AG04450 (cell line): ENCODE measurements around the gene DNAH5. TPM values are rescaled to one million over a fixed set of nuclear protein-coding genes. Genes with fewer than 3 reads are reported as not detected.
"Not testable (repeated sequence)": the region's sequence is repeated elsewhere in the genome, so short reads cannot be mapped to it uniquely, and the experiment has no call there.

Experiments
- CTCF ChIA-PET: fragments of 300-600, 350-600 bp; formaldehyde crosslinking; extraction: SDS; loops from one replicate; lab custom pipeline; 2022; ENCODE audit warnings: antibody characterized with exemption, inconsistent platforms; lab: Charles Lee
- POLR2A ChIA-PET: fragments of 350-600 bp; formaldehyde crosslinking; extraction: SDS; loops from one replicate; lab custom pipeline; 2021; ENCODE audit warnings: antibody characterized with exemption, inconsistent platforms; lab: Yijun Ruan, JAX
- DNase-seq: peaks from one replicate; pipeline ENCODE4 v3.0.0-alpha.2; 2011; ENCODE audit warnings: low read depth, low spot score
- H3K27ac ChIP-seq: one replicate; pipeline ENCODE4 v1.5.1; 2012; ENCODE audit warnings: low read depth, low read length, control low read depth
- H3K27me3 ChIP-seq: one replicate; pipeline ENCODE4 v1.6.0; 2012; ENCODE audit warnings: low read length; ENCODE audit not compliant: control insufficient read depth, insufficient read depth
- H3K4me3 ChIP-seq: 2 replicates; pipeline ENCODE4 v1.5.1; 2011; ENCODE audit warnings: mild to moderate bottlenecking, low read depth, low read length, control low read depth
- H3K9me3 ChIP-seq: 2 replicates; pipeline ENCODE4 v1.5.1; 2012; ENCODE audit warnings: low read length; ENCODE audit not compliant: control insufficient read depth, insufficient read depth
- polyA plus RNA-seq: library from polyadenylated mRNA; depleted of rRNA; stranded (reverse); fragments of >200 nt; gene quantifications from 2 replicates; pipeline ENCODE4 v1.2.3, GENCODE V29; 2011
- TF ChIP-seq, protein P1 (sequence below): IDR thresholded peaks from 2 replicates; pipeline ENCODE4 v1.5.1; 2011; ENCODE audit warnings: low read depth, low read length, control low read depth, inconsistent platforms

Gene DNAH5
- polyA plus RNA-seq, 1 experiment, result 12.4 TPM

DNA sequence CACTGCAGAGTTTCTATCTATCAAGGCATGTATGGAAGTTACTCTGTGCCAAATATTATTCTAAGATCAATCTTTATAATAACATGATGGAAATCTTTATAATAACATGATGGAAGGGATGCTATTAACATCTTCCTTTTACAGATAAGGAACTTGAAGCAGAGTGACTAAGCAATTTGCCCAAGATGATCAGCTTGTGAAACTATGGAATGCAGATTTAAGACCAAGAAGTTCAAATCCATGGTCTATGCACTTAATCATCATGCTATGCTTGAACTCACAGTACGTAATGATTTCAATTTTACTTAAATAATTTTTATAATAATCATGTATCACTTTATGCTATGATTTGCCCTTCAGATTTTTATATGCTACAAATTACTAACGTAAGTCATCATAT, 123.1 kb downstream of the DNAH5 start:
- Histone ChIP-seq H3K9me3 (no peaks in the 10 kb centered on the region), H3K27me3 (no peaks in the 10 kb centered on the region), H3K27ac (no peak overlapping the region), H3K4me3 (no peak overlapping the region)
- TF ChIP-seq, protein P1, sequence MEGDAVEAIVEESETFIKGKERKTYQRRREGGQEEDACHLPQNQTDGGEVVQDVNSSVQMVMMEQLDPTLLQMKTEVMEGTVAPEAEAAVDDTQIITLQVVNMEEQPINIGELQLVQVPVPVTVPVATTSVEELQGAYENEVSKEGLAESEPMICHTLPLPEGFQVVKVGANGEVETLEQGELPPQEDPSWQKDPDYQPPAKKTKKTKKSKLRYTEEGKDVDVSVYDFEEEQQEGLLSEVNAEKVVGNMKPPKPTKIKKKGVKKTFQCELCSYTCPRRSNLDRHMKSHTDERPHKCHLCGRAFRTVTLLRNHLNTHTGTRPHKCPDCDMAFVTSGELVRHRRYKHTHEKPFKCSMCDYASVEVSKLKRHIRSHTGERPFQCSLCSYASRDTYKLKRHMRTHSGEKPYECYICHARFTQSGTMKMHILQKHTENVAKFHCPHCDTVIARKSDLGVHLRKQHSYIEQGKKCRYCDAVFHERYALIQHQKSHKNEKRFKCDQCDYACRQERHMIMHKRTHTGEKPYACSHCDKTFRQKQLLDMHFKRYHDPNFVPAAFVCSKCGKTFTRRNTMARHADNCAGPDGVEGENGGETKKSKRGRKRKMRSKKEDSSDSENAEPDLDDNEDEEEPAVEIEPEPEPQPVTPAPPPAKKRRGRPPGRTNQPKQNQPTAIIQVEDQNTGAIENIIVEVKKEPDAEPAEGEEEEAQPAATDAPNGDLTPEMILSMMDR, result no peak
- ChIA-PET POLR2A (no interaction called here), CTCF (no interaction called here)
- no peak for DNase-seq

DNA sequence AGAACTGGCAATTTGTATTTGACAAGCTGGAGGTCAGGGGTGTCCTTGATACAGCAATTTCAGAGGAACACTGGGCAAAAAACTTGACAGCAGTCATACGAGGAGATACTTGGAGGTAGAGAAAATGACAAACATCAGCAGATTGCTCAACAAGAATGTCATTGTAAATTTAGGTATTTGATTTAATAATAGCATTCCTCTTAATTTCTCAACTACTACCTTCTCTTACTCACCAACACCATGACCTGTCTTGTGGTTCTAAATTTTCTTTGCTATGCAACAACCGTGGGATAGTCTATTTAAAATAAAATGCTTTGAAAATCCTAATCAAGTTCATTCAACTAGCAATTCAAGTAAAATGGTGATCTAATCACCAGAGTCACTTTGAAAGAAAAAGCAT, 128.4 kb downstream of the DNAH5 start:
- Histone ChIP-seq H3K27me3 (no peaks in the 10 kb centered on the region), H3K4me3 (no peak overlapping the region), H3K9me3 (no peaks in the 10 kb centered on the region), H3K27ac (no peak overlapping the region)
- CTCF ChIA-PET, result no interaction called here
- TF ChIP-seq, protein P1, result no peak
- no peak for DNase-seq
- POLR2A ChIA-PET, result no interaction called here

DNA sequence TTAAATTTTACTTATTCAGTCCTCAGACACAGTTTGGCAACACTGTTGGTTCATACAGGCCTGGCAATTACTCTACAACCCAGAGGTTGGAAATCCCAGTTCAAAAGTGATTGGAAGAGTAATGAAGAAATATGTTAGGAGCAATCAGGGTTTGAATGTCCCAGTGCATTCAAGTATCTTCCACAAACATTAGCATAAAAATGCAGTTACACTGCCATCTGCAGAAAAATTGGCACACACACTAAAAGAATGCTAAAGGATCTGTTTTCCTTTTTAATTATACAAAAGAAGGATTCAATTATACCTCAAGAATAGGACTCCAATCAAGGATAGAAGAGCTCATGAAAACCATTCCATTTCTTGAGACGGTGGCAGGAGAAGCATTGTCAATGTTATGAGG, 130.2 kb downstream of the DNAH5 start:
- TF ChIP-seq, protein P1, result peak; percentile 34
- CTCF ChIA-PET, result interaction anchor here (1.5 kb wide), 1 partner anchor 336 kb away, joined by 4 read pairs; no protein-coding TSS in a partner anchor
- POLR2A ChIA-PET, result no interaction called here
- Histone ChIP-seq H3K9me3 (no peaks in the 10 kb centered on the region), H3K4me3 (no peak overlapping the region), H3K27ac (no peak overlapping the region), H3K27me3 (no peaks in the 10 kb centered on the region)
- no peak for DNase-seq

DNA sequence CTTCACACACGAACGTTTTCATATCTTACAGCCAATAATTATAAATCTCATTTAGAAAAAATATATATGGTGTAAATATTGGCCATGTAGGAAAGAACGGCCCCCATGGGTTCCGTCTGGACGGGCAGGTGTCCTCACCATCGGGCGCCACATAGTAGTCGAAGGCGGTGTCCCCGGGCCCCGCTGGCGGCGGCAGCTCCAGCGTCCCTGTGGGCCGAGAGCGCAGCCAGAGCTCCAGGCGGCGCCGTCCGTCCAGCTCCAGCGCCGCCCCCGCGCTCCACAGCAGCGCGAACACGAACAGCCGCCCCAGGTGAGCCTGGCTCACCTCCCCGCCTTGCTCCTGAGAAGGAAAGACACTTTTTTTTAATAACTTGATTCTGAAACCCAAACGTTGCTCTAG, 134.6 kb downstream of the DNAH5 start:
- DNase-seq, result no peak
- Histone ChIP-seq H3K27ac (no peak overlapping the region), H3K4me3 (no peak overlapping the region), H3K9me3 (no peaks in the 10 kb centered on the region), H3K27me3 (no peaks in the 10 kb centered on the region)
- POLR2A ChIA-PET, result no interaction called here
- CTCF ChIA-PET, result no interaction called here
- TF ChIP-seq, protein P1, result no peak

DNA sequence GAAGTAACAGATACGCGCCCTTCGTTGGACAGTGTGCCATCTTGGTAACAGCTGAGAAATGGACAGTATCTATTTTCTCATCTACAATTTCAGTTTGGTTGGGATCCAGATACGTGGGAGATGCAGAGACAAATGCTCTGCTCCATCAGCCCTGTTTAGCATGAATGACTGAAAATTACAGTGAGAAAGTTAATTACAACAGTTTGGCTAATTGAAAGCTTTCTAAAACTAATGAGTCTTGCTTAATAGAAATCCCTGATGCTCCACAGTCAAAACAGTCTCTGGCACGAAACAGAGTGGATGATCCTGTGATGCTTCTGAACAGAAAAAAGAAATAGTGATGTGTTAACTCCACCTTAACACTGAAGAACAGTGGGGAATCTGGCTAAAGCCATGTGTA, 140.2 kb downstream of the DNAH5 start:
- no peak for DNase-seq
- H3K4me3 ChIP-seq, result no peak overlapping the region
- no peaks in the 10 kb centered on the region for H3K27me3 ChIP-seq
- TF ChIP-seq, protein P1, result no peak
- CTCF ChIA-PET, result no interaction called here
- H3K27ac ChIP-seq, result no peak overlapping the region
- POLR2A ChIA-PET, result no interaction called here
- H3K9me3 ChIP-seq, result no peaks in the 10 kb centered on the region

DNA sequence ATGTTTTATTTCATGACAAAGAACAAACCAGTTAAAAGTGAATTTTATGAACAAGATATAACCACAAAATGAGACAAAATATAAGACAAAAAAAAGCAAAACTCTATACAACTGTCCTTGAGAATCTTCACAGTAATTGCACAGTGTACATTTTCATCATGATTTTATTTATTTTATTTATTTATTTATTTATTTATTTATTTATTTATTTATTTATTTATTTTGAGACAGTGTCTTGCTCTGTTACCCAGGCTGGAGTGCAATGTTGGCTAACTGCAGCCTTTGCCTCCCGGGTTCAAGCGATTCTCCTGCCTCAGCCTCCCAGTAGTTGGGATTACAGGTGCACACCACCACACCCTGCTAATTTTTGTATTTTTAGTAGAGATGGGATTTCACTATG, 145.9 kb downstream of the DNAH5 start:
- H3K4me3 ChIP-seq, POLR2A ChIA-PET, DNase-seq, H3K27ac ChIP-seq, H3K27me3 ChIP-seq, CTCF ChIA-PET, H3K9me3 ChIP-seq: not testable (repeated sequence)
